CD4-positive, alpha-beta T cell (primary cell): Measurements from ENCODE around the gene PPIP5K2. TPM values are rescaled to one million over a fixed set of nuclear protein-coding genes. Genes with fewer than 3 reads are reported as not detected.

Source experiments
- ATAC-seq: fragments of 200-7000 bp; cut with Tn5 transposase; one replicate; pipeline ENCODE4 v1.10.0; 2022; ENCODE audit warnings: mild to moderate bottlenecking; ENCODE audit not compliant: poor library complexity
- CTCF ChIA-PET: fragments of 350-600 bp; sonication (Branson Sonifier 250); formaldehyde crosslinking; loops from one replicate; lab custom pipeline; 2021; ENCODE audit warnings: antibody characterized with exemption, inconsistent platforms; lab: Charles Lee
- POLR2A ChIA-PET: fragments of 350-600 bp; sonication (Branson Sonifier 250); formaldehyde crosslinking; loops from one replicate; lab custom pipeline; 2021; ENCODE audit warnings: antibody characterized with exemption, inconsistent platforms; lab: Charles Lee
- DNase-seq, 14 experiments: peaks; one replicate each; pipeline ENCODE4 v3.0.0-alpha.2; 2013 to 2020; ENCODE audit warnings: mixed read lengths in 2 of 14
- H3K27ac ChIP-seq, 2 donors: one replicate each; pipeline versions ENCODE4 v1.5.1 to v1.7.0; 2013; ENCODE audit warnings: low read length in 2 of 2, low read depth in 1 of 2, mild to moderate bottlenecking in 1 of 2
- H3K27me3 ChIP-seq, 2 experiments: 1 replicate in 1 of 2; 2 replicates in 1 of 2; pipeline versions ENCODE4 v1.6.1 to v1.7.0; 2013; ENCODE audit warnings: low read length in 2 of 2, control low read depth in 1 of 2, mild to moderate bottlenecking in 1 of 2, moderate library complexity in 1 of 2; ENCODE audit not compliant: insufficient read depth in 2 of 2, control insufficient read depth in 1 of 2
- H3K36me3 ChIP-seq: one replicate; pipeline ENCODE4 v1.6.1; 2013; ENCODE audit warnings: low read length, control low read depth; ENCODE audit not compliant: insufficient read depth
- H3K4me1 ChIP-seq: one replicate; pipeline ENCODE4 v1.6.1; 2013; ENCODE audit warnings: low read length, control low read depth; ENCODE audit not compliant: insufficient read depth
- H3K4me3 ChIP-seq: one replicate; pipeline ENCODE4 v1.5.1; 2013; ENCODE audit warnings: mild to moderate bottlenecking, low read length, moderate library complexity
- H3K9me3 ChIP-seq, 2 experiments: 1 replicate in 1 of 2; 2 replicates in 1 of 2; pipeline versions ENCODE4 v1.6.1 to v1.7.0; 2013; ENCODE audit warnings: low read length in 2 of 2, mild to moderate bottlenecking in 2 of 2, control low read depth in 1 of 2, moderate library complexity in 1 of 2; ENCODE audit not compliant: control insufficient read depth in 1 of 2, insufficient read depth in 1 of 2
- H3K27ac Mint-ChIP-seq: one replicate; pipeline ENCODE4 v1.8.0; 2020; ENCODE audit warnings: mixed read lengths
- H3K27me3 Mint-ChIP-seq: one replicate; pipeline ENCODE4 v1.8.0; 2021; ENCODE audit warnings: mixed read lengths
- H3K36me3 Mint-ChIP-seq: one replicate; pipeline ENCODE4 v1.8.0; 2021; ENCODE audit warnings: low read depth, mixed read lengths
- H3K4me1 Mint-ChIP-seq: one replicate; pipeline ENCODE4 v1.8.0; 2021; ENCODE audit warnings: low read depth, mixed read lengths
- H3K4me3 Mint-ChIP-seq: one replicate; pipeline ENCODE4 v1.8.0; 2020; ENCODE audit warnings: mild to moderate bottlenecking, mixed read lengths
- H3K9me3 Mint-ChIP-seq: one replicate; pipeline ENCODE4 v1.8.0; 2020; ENCODE audit warnings: mixed read lengths
- intact Hi-C, 2 experiments: fragments of 100-400 bp; cut with DNase I in 1 of 2; cut with micrococcal nuclease in 1 of 2; formaldehyde crosslinking; loops; one replicate each; pipeline versions ENCODE4 v1.15.1 to v1.9.0; 2023 to 2025; cut with DNase I, micrococcal nuclease
- total RNA-seq, 174 experiments: library from RNA in 2 of 174; stranded (reverse) in 2 of 174; gene quantifications; one replicate each; pipeline ENCODE4 v1.2.3 and lab custom pipeline; 2021 to 2026
- TF ChIP-seq, protein P1 (sequence below): fragments of 200-600 bp; IDR thresholded peaks from one replicate; pipeline ENCODE4 v1.8.0; 2022; ENCODE audit warnings: antibody characterized with exemption, mild to moderate bottlenecking

The PPIP5K2 gene
- total RNA-seq, 2 experiments from 2014 or later = 40.4 to 45.6 TPM

GRCh38 chr5:103237778-103238177 is 117.7 kb downstream of the PPIP5K2 start:
- Histone ChIP-seq H3K36me3 (no peaks in the 10 kb centered on the region), H3K4me3 (no peak overlapping the region), H3K4me1 (no peaks in the 10 kb centered on the region), H3K9me3 (peaks cover 0 to 17% of the 10 kb centered on the region in 2 experiments), H3K27me3 (peaks cover 5 to 7% of the 10 kb centered on the region in 2 experiments), H3K27ac (no peak overlapping the region)
- DNase-seq (no peak), ATAC-seq (no peak)
- H3K27ac Mint-ChIP-seq = no peak overlapping the region
- no peaks in the 10 kb centered on the region for H3K4me1 Mint-ChIP-seq
- no peak overlapping the region for H3K4me3 Mint-ChIP-seq
- TF ChIP-seq, protein P1, sequence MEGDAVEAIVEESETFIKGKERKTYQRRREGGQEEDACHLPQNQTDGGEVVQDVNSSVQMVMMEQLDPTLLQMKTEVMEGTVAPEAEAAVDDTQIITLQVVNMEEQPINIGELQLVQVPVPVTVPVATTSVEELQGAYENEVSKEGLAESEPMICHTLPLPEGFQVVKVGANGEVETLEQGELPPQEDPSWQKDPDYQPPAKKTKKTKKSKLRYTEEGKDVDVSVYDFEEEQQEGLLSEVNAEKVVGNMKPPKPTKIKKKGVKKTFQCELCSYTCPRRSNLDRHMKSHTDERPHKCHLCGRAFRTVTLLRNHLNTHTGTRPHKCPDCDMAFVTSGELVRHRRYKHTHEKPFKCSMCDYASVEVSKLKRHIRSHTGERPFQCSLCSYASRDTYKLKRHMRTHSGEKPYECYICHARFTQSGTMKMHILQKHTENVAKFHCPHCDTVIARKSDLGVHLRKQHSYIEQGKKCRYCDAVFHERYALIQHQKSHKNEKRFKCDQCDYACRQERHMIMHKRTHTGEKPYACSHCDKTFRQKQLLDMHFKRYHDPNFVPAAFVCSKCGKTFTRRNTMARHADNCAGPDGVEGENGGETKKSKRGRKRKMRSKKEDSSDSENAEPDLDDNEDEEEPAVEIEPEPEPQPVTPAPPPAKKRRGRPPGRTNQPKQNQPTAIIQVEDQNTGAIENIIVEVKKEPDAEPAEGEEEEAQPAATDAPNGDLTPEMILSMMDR = no peak
- CTCF ChIA-PET = no interaction called here
- peaks cover 16% of the 10 kb centered on the region for H3K9me3 Mint-ChIP-seq
- H3K27me3 Mint-ChIP-seq = peaks cover 15% of the 10 kb centered on the region
- H3K36me3 Mint-ChIP-seq = no peaks in the 10 kb centered on the region
- intact Hi-C loops = no loop called here
- POLR2A ChIA-PET = no interaction called here

DNA sequence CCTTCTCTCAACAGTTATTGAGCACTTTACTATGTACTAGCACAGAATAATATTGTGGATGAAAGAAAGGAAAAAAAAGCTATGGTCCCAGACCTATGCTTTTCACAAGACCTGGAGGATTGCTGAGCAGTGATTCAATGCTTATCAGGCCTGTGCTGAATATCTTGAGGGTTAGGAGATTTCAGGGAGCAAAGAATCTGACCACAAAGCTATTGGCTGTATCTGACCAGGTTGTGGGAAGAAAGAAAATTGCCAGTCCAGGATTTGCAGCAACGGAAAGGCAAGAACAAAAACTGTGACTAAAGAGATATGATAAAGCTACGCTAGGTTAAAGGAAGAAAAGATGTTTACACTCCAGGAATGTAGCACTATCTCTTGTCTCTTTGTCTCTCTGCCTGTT is 123.6 kb downstream of the PPIP5K2 start:
- POLR2A ChIA-PET = interaction anchor here (1.0 kb wide), 1 partner anchor 15 kb away, joined by 3 read pairs; the partner anchor contains the start of gene MACIR
- H3K27me3 Mint-ChIP-seq = peaks cover 66% of the 10 kb centered on the region
- peaks cover 0 to 17% of the 10 kb centered on the region in 2 experiments for H3K9me3 ChIP-seq
- peaks cover 10 to 13% of the 10 kb centered on the region in 2 experiments for H3K27me3 ChIP-seq
- CTCF ChIA-PET = no interaction called here
- ATAC-seq = no peak
- peaks cover 7% of the 10 kb centered on the region for H3K4me1 Mint-ChIP-seq
- intact Hi-C loops = no loop called here
- no peak overlapping the region for H3K4me3 ChIP-seq
- H3K36me3 ChIP-seq = no peaks in the 10 kb centered on the region
- no peak overlapping the region for H3K27ac ChIP-seq
- peaks cover 3% of the 10 kb centered on the region for H3K4me1 ChIP-seq
- no peak overlapping the region for H3K4me3 Mint-ChIP-seq
- DNase-seq = no peak
- H3K9me3 Mint-ChIP-seq = peaks cover 16% of the 10 kb centered on the region
- H3K27ac Mint-ChIP-seq = no peak overlapping the region
- H3K36me3 Mint-ChIP-seq = no peaks in the 10 kb centered on the region
- TF ChIP-seq, protein P1 = no peak

- Mint-ChIP-seq H3K27ac (no peak overlapping the region), H3K4me1 (peaks cover 7% of the 10 kb centered on the region), H3K9me3 (peaks cover 11% of the 10 kb centered on the region), H3K4me3 (no peak overlapping the region), H3K36me3 (no peaks in the 10 kb centered on the region), H3K27me3 (peaks cover 62% of the 10 kb centered on the region)
- Histone ChIP-seq H3K27ac (no peak overlapping the region), H3K9me3 (peaks cover 0 to 10% of the 10 kb centered on the region in 2 experiments), H3K27me3 (peaks cover 10 to 13% of the 10 kb centered on the region in 2 experiments), H3K36me3 (no peaks in the 10 kb centered on the region), H3K4me3 (no peak overlapping the region), H3K4me1 (peaks cover 3% of the 10 kb centered on the region)
- CTCF ChIA-PET = no interaction called here
- DNase-seq (no peak), ATAC-seq (no peak)
- TF ChIP-seq, protein P1 = no peak
- intact Hi-C loops = no loop called here
- POLR2A ChIA-PET = interaction anchor here (1.0 kb wide), 1 partner anchor 14 kb away, joined by 3 read pairs; the partner anchor contains the start of gene MACIR
Observed at GRCh38 chr5:103244398-103244797, 124.3 kb downstream of the PPIP5K2 start.
